Prostate gland (tissue), 2 donors: ENCODE measurements around the gene PLCH2. TPM values are rescaled to one million over a fixed set of nuclear protein-coding genes. Genes with fewer than 3 reads are reported as not detected.

Experiments
- DNase-seq: peaks from one replicate; pipeline ENCODE4 v3.0.0-alpha.2; 2019; ENCODE audit warnings: low spot score
- H3K27ac ChIP-seq, 2 donors: fragments of 200-600 bp; sonication (generic); 2 replicates each; pipeline ENCODE4 v1.5.1; 2017 to 2019
- H3K27me3 ChIP-seq: fragments of 200-600 bp; sonication (generic); replicated peaks from 2 replicates; pipeline ENCODE4 v1.5.1; 2019; ENCODE audit not compliant: insufficient read depth
- H3K36me3 ChIP-seq, 2 donors: fragments of 200-600 bp; sonication (generic); 1 replicate in 1 of 2; 2 replicates in 1 of 2; pipeline versions ENCODE4 v1.5.1 to v1.8.1; 2017 to 2019
- H3K4me1 ChIP-seq: fragments of 200-600 bp; sonication (generic); replicated peaks from 2 replicates; pipeline ENCODE4 v1.5.1; 2019
- H3K4me3 ChIP-seq, 2 donors: fragments of 200-600 bp; sonication (generic); 2 replicates each; pipeline ENCODE4 v1.5.1; 2017 to 2019
- H3K9me3 ChIP-seq: fragments of 200-600 bp; sonication (generic); 2 replicates; pipeline ENCODE4 v1.5.1; 2017
- POLR2A ChIP-seq: fragments of 450-650 bp; IDR thresholded peaks from one replicate; pipeline ENCODE4 v1.6.1; 2016; ENCODE audit warnings: antibody characterized with exemption, mild to moderate bottlenecking
- POLR2AphosphoS5 ChIP-seq: sonication (generic); formaldehyde crosslinking; IDR thresholded peaks from one replicate; pipeline ENCODE4 v1.6.1; 2017; ENCODE audit warnings: antibody characterized with exemption
- WGBS: methylation state at CpG from one replicate; pipeline ENCODE4 v1.1.5; 2018; 5-methylcytosine and 5-hydroxymethylcytosine counted together
- intact Hi-C: fragments of 100-400 bp; cut with DNase I; formaldehyde crosslinking; loops from one replicate; pipeline ENCODE4 v1.14.2; 2022
- total RNA-seq, 2 donors: library from RNA; depleted of rRNA; stranded (reverse); fragments of >200 nt; gene quantifications; one replicate each; pipeline ENCODE4 v1.1.0, GENCODE V29; 2016
- TF ChIP-seq, protein P1 (sequence below), 4 experiments: fragments of 200-600 bp in 2 of 4; fragments of 450-650 bp in 2 of 4; sonication (generic) in 2 of 4; IDR thresholded peaks; 1 replicate in 3 of 4; 2 replicates in 1 of 4; pipeline ENCODE4 v1.5.1; 2016 to 2019; ENCODE audit warnings: antibody characterized with exemption in 4 of 4, mild to moderate bottlenecking in 2 of 4, moderate library complexity in 2 of 4

Gene PLCH2
- total RNA-seq, 2 donors from 2014 or later, result 29.8 to 41.0 TPM

DNA sequence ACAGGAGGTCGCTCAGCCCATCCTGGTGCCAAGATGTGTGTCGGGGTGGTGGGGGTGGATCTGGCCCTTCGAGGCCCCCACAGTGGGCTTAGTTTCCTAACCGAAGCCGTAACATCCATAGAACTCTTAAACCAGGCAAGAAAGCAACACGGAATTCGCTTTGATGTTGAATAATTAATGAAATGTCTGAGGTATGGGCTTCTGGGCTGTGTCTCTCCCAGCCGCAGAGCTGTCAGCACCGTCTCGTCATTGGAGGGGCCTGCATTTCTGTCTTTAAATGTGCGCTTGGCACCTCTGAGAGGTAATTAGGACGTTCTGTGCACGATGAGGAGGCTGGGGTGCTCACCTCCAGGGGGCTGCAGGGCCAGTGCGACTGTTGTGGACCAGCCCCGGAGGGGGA lies 13.3 kb upstream of the PLCH2 start:
- Histone ChIP-seq H3K27ac (no peak overlapping the region), H3K9me3 (no peaks in the 10 kb centered on the region), H3K4me1 (peaks cover 11% of the 10 kb centered on the region), H3K4me3 (no peak overlapping the region), H3K27me3 (no peaks in the 10 kb centered on the region), H3K36me3 (no peaks in the 10 kb centered on the region)
- TF ChIP-seq POLR2AphosphoS5, result no peak
- TF ChIP-seq, protein P1, sequence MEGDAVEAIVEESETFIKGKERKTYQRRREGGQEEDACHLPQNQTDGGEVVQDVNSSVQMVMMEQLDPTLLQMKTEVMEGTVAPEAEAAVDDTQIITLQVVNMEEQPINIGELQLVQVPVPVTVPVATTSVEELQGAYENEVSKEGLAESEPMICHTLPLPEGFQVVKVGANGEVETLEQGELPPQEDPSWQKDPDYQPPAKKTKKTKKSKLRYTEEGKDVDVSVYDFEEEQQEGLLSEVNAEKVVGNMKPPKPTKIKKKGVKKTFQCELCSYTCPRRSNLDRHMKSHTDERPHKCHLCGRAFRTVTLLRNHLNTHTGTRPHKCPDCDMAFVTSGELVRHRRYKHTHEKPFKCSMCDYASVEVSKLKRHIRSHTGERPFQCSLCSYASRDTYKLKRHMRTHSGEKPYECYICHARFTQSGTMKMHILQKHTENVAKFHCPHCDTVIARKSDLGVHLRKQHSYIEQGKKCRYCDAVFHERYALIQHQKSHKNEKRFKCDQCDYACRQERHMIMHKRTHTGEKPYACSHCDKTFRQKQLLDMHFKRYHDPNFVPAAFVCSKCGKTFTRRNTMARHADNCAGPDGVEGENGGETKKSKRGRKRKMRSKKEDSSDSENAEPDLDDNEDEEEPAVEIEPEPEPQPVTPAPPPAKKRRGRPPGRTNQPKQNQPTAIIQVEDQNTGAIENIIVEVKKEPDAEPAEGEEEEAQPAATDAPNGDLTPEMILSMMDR (IDR thresholded peaks at IDR 0.05), result no peak
- TF ChIP-seq POLR2A, result no peak
- DNase-seq, result no peak
- intact Hi-C loops, result no loop called here
- 66% methylated on average over 15 of the region's 15 CpGs for WGBS

DNA sequence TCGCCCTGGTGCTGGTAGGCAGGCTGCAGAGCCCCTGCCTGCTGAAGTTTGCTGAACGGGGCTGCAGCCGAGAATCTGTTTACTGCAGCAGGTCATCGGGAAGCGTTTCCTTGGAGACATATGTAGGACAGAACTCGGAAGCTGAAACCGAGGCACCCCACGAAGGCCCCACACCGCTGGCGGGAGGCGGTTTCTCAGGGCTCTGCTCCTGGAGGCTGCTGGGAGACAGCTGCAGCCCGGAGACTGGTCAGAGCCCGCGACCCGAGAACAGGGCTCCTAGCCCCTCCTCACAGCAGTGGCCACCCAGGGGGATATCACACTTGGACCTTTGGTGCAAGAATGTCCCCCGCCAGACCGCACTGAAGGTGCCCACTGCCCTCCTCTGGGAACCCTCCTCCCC lies 12.7 kb upstream of the PLCH2 start:
- no peak for DNase-seq
- H3K27me3 ChIP-seq, result no peaks in the 10 kb centered on the region

GRCh38 chr1:2465371-2466269 lies 10.5 kb upstream of the PLCH2 start:
- TF ChIP-seq POLR2A (no peak), POLR2AphosphoS5 (no peak)
- TF ChIP-seq, protein P1 (IDR thresholded peaks at IDR 0.05), result no peak
- no peaks in the 10 kb centered on the region for H3K9me3 ChIP-seq
- no peaks in the 10 kb centered on the region for H3K36me3 ChIP-seq
- no peak overlapping the region for H3K4me3 ChIP-seq
- no peak for DNase-seq
- H3K27me3 ChIP-seq, result no peaks in the 10 kb centered on the region
- intact Hi-C loops, result no loop called here
- WGBS, result 75% methylated on average over 33 of the region's 33 CpGs
- no peak overlapping the region for H3K27ac ChIP-seq
- peaks cover 6% of the 10 kb centered on the region for H3K4me1 ChIP-seq

More for the DNA sequence above, 12.7 kb upstream of the PLCH2 start:
- H3K9me3 ChIP-seq, result no peaks in the 10 kb centered on the region
- no peak overlapping the region for H3K4me3 ChIP-seq
- H3K36me3 ChIP-seq, result no peaks in the 10 kb centered on the region
- no peak overlapping the region for H3K27ac ChIP-seq
- H3K4me1 ChIP-seq, result peaks cover 11% of the 10 kb centered on the region
- WGBS, result 52% methylated on average over 17 of the region's 17 CpGs
- TF ChIP-seq, protein P1 (IDR thresholded peaks at IDR 0.05), result no peak
- no peak for TF ChIP-seq POLR2AphosphoS5
- no peak for TF ChIP-seq POLR2A
- intact Hi-C loops, result no loop called here

GRCh38 chr1:2466270-2466665 lies 9.8 kb upstream of the PLCH2 start:
- TF ChIP-seq POLR2A (no peak), POLR2AphosphoS5 (no peak)
- TF ChIP-seq, protein P1 (IDR thresholded peaks at IDR 0.05), result no peak
- Histone ChIP-seq H3K27ac (no peak overlapping the region), H3K27me3 (no peaks in the 10 kb centered on the region), H3K9me3 (no peaks in the 10 kb centered on the region), H3K4me3 (no peak overlapping the region), H3K4me1 (peaks cover 6% of the 10 kb centered on the region), H3K36me3 (no peaks in the 10 kb centered on the region)
- intact Hi-C loops, result no loop called here
- no peak for DNase-seq
- WGBS, result 48% methylated on average over 9 of the region's 12 CpGs
